SIG-M5 treated with dmso at 0.1 percent for 504 hours (cell line): ENCODE results near the gene RRM2.
A peak's percentile ranks its signal among the peaks of the same experiment; 100 is the strongest.
"Not testable (repeated sequence)": the region's sequence is repeated elsewhere in the genome, so short reads cannot be mapped to it uniquely, and the experiment has no call there.

Source experiments
- DNase-seq: peaks from one replicate; lab custom pipeline; 2025; ENCODE audit not compliant: unreplicated experiment; lab: John Stamatoyannopoulos, UW

The RRM2 gene

DNA sequence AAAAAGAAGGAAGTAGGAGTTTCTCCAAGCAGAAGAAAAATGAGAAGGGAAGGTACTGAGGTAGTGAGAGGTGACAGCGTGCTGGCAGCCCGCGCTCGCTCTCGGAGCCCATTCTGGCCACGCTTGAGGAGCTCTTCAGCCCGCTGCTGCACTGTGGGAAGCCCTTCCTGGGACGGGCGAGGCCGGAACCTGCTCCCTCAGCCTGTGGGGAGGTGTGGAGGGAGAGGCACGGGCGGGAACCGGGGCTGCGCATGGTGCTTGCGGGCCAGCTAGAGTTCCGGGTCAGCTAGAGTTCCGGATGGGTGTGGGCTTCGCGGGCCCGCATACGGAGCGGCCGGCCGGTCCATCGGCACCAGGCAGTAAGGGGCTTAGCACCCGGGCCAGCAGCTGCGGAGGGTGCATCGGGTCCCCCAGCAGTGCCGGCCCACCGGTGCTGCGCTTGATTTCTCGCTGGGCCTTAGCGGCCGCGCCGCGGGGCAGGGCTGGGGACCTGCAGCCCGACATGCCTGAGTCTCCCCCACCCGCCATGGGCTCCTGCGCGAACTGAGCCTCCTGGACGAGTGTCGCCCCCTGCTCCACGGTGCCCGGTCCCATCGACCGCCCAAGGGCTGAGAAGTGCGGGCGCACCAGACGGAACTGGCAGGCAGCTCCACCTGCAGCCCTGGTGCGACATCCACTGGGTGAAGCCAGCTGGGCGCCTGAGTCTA is 31.2 kb upstream of the RRM2 start:
- DNase-seq = peak; percentile 43

GRCh38 chr2:10091889-10092244 is 30.7 kb upstream of the RRM2 start:
- DNase-seq = not testable (repeated sequence)

DNA sequence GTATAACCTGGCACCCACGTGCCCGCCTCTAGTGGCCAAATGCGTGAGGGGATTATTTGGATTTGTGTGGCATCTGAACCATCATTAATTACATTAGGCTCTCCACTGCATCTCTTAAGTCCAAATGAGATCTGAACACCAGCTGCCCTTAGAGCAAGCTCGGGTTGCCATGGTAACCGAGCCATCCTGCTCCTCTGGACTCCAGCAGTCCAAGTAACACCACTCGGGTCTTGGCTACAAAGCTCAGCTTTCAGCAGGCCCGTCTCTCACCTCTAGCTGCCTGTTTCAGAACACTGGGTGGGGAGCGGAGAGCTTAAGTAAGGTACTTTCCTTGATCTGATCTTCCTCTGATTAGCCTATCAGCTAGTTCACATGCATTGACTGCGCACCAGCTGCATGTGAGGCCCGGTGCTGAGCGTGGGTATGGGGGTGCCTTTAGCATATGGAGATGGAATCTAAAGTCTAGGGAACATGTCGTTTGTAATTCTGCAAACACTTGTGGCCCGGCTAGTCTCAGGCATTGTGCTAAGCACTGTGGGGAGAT is 28.2 kb upstream of the RRM2 start:
- DNase-seq = no peak

- no peak for DNase-seq
These were observed 27.4 kb upstream of the RRM2 start for GRCh38 chr2:10095175-10095574.

- DNase-seq = no peak
These were observed 25.9 kb upstream of the RRM2 start for GRCh38 chr2:10096641-10097040.

GRCh38 chr2:10097352-10098148 is 25.0 kb upstream of the RRM2 start:
- peak; percentile 71 for DNase-seq

- peak; percentile 21 for DNase-seq
These were observed 21.0 kb upstream of the RRM2 start for GRCh38 chr2:10101491-10101890.

- DNase-seq = no peak
These were observed 19.4 kb upstream of the RRM2 start for GRCh38 chr2:10103179-10103578.

DNA sequence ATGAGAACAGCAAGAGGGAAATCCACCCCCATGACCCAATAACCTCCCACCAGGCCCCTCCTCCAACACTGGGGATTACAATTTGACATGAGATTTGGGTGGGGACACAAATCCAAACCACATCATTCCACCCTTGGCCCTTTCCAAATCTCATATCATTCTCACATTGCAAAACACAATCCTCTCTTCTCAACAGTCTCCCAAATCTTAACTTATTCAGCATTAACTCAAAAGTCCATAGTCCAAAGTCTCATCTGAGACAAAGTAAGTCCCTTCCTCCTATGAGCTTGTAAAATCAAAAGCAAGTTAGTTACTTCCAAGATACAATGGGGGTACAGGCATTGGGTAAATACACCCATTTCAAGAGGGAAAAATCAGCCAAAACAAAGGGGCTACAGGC is 17.6 kb upstream of the RRM2 start:
- not testable (repeated sequence) for DNase-seq

- no peak for DNase-seq
These were observed 13.2 kb upstream of the RRM2 start for GRCh38 chr2:10109311-10109710.

- DNase-seq = no peak
These were observed 3.6 kb upstream of the RRM2 start for GRCh38 chr2:10119027-10119325.

- DNase-seq = no peak
These were observed 2.9 kb upstream of the RRM2 start for GRCh38 chr2:10119601-10120157.

- DNase-seq = peak; percentile 96
These were observed 2.2 kb upstream of the RRM2 start for GRCh38 chr2:10120158-10120876.

DNA sequence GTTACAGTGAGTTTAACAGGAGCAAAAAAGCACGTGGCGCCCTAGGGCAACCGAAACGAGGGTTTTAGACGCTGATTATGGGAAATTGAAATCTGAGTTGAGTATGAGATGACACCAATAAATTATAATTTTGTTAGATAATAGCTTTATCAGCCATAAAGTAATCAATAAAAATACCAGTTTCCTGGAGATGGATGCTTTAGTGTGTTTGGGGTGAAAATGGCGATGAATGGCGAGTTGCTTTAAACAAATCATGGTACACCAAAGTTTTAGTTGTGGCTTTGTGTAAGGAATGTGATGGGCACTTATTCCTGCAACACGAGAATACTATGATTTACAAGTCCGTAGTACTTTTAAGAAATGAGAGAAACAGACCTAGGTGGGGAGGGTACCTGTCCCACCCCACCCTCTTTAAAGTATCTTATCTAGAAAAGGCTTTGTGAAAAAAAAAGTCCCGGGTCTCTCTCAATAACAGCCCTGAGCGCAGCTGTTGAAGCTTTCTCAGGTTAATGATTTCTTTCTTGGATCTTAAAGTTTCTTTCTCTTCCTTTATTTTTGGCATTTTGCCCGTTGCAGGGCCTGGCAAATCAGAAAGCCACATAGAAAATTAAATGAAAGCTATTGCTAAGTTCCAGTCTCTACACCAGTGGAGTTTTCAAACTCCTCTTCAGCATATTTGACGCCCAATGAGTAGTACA is 1.5 kb upstream of the RRM2 start:
- no peak for DNase-seq

- DNase-seq = no peak
These were observed 742 bp downstream of the RRM2 start for GRCh38 chr2:10123281-10123680.

DNA sequence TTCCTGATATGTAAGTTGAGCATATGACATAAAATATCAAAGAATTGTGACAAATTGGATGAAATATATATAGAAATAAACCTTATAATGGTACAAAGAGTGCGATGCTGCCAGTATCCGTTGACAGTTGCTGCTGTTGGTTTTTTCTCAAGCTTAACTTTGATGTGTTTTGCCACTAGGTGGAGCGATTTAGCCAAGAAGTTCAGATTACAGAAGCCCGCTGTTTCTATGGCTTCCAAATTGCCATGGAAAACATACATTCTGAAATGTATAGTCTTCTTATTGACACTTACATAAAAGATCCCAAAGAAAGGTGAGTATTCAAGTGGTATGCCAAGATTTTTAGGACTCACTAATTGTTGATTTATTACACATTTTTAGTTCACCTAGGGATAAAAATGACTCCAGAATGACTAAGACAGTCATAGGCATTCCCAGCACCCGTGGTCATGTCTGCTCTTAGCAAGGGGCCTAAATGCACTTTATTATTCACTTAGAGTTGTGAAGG is 2.1 kb downstream of the RRM2 start:
- DNase-seq = peak; percentile 76

DNA sequence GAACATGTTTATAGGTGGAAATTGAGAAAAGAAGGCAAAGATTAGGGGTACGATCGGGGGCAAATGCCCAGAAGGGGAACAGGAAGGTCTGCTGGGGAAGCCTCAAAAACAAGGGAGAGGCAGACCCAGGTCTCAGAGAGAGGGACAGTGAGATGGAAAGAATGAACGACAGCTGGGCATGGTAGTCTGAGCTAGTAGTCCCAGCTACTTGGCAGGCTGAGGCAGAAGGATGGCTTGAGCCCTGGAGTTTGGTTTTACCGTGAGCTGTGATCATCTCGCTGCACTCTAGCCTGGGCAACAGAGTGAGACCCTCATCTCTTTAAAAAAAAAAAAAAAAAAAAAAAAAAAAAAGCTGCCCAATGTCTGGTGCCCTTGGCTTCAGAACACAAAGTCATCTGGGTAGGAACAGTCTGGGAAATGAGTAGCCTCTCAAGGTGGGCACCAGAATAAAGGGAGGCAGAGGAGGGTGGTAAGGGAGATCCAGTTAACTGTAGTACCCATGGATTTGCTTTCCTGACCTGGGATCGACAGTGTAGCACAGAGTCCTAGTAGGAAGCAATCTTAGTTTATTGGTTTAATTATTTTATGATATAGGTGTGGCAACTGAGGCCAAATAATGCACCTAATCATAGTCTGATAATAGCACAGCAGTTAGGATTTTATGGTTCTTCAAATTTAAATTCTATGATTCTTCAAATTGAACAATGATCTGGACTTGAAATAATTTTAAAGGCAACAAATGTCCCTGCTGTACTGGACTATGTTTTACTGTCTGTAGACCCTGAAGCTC is 3.5 kb downstream of the RRM2 start:
- no peak for DNase-seq

GRCh38 chr2:10126632-10127026 is 4.1 kb downstream of the RRM2 start:
- DNase-seq = no peak

DNA sequence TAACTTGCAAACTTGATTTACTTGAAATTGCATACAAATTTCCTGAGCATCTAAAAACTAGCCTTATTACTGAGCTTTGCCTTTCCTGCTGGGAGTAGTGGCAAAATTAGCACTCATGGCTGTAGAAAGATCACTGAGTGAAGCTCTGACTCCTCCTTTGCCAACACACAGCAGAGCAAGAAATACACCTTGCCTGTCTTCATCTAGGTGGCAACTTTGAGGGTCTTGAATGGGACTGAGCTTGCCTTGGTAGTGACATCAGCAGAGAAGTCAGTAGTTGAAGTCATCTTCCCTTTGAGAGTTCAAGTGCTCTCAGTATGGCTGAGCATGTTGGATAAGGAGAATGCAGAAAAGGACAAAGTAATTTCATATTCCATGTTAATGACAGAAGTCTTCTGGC is 5.9 kb downstream of the RRM2 start:
- no peak for DNase-seq

DNA sequence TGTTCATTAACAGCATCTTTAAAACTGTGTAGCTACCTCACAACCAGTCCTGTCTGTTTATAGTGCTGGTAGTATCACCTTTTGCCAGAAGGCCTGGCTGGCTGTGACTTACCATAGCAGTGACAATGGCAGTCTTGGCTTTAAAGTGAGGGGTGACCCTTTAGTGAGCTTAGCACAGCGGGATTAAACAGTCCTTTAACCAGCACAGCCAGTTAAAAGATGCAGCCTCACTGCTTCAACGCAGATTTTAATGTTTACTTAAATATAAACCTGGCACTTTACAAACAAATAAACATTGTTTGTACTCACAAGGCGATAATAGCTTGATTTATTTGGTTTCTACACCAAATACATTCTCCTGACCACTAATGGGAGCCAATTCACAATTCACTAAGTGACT is 7.0 kb downstream of the RRM2 start:
- DNase-seq = no peak
